HEK293 (cell line): ENCODE measurements around the gene STEAP3.

Experiments used
- CTCF ChIA-PET: fragments of 350-600 bp; formaldehyde crosslinking; extraction: SDS; loops from one replicate; lab custom pipeline; 2021; ENCODE audit warnings: antibody characterized with exemption; lab: Yijun Ruan, JAX
- POLR2A ChIA-PET: fragments of 300-600 bp; formaldehyde crosslinking; extraction: SDS; loops from one replicate; lab custom pipeline; 2020; ENCODE audit warnings: antibody characterized with exemption, inconsistent platforms; lab: Yijun Ruan, JAX
- H3K27ac ChIP-seq: fragments of 200-500 bp; sonication (Bioruptor generic); 2 replicates; pipeline ENCODE4 v1.5.1; 2014; ENCODE audit warnings: low read depth, low read length, control low read depth, inconsistent platforms; ENCODE audit errors: extremely low read depth
- H3K36me3 ChIP-seq, 2 experiments: fragments of 200-500 bp in 1 of 2; sonication (Bioruptor generic) in 1 of 2; 1 replicate in 1 of 2; 2 replicates in 1 of 2; pipeline ENCODE4 v1.5.1; 2014 to 2017; ENCODE audit warnings: inconsistent platforms in 2 of 2, low read length in 2 of 2; ENCODE audit not compliant: control insufficient read depth in 2 of 2, insufficient read depth in 1 of 2
- H3K4me1 ChIP-seq: fragments of 200-500 bp; sonication (Bioruptor generic); 2 replicates; pipeline ENCODE4 v1.5.1; 2014; ENCODE audit warnings: mild to moderate bottlenecking, low read length, inconsistent platforms; ENCODE audit not compliant: control insufficient read depth, insufficient read depth
- H3K4me3 ChIP-seq: 2 replicates; pipeline ENCODE4 v1.5.1; 2011; ENCODE audit warnings: low read depth, mild to moderate bottlenecking, control low read depth, low read length, moderate library complexity
- H3K9me3 ChIP-seq: fragments of 200-500 bp; sonication (Bioruptor generic); 2 replicates; pipeline ENCODE4 v1.5.1; 2014; ENCODE audit warnings: low read depth, low read length, inconsistent platforms; ENCODE audit not compliant: control insufficient read depth, insufficient read depth
- IKZF3 ChIP-seq: fragments of 450-650 bp; IDR thresholded peaks from 2 replicates; pipeline ENCODE4 v1.5.0; 2018; ENCODE audit warnings: missing biosample characterization, mild to moderate bottlenecking, missing genetic modification characterization, moderate library complexity
- PRDM1 ChIP-seq: fragments of 450-650 bp; formaldehyde crosslinking; IDR thresholded peaks from 2 replicates; pipeline ENCODE4; 2016; ENCODE audit warnings: missing biosample characterization, missing genetic modification characterization
- SCRT1 ChIP-seq: fragments of 450-650 bp; formaldehyde crosslinking; IDR thresholded peaks from 2 replicates; pipeline ENCODE4 v1.5.1; 2016; ENCODE audit warnings: missing biosample characterization, missing genetic modification characterization, borderline replicate concordance
- ZNF121 ChIP-seq: fragments of 450-650 bp; formaldehyde crosslinking; IDR thresholded peaks from 2 replicates; pipeline ENCODE4 v1.5.1; 2016; ENCODE audit warnings: missing biosample characterization, missing genetic modification characterization
- ZNF19 ChIP-seq: fragments of 450-650 bp; formaldehyde crosslinking; IDR thresholded peaks from 2 replicates; pipeline ENCODE4; 2016; ENCODE audit warnings: missing biosample characterization, missing genetic modification characterization, low read depth
- ZNF311 ChIP-seq: fragments of 450-650 bp; formaldehyde crosslinking; IDR thresholded peaks from 2 replicates; pipeline ENCODE4 v1.5.1; 2017; ENCODE audit warnings: missing biosample characterization, missing genetic modification characterization, borderline replicate concordance
- ZNF404 ChIP-seq: fragments of 450-650 bp; formaldehyde crosslinking; IDR thresholded peaks from 2 replicates; pipeline ENCODE4 v1.5.1; 2017; ENCODE audit warnings: missing biosample characterization, missing genetic modification characterization
- ZNF48 ChIP-seq: fragments of 450-650 bp; formaldehyde crosslinking; IDR thresholded peaks from 2 replicates; pipeline ENCODE4 v1.5.1; 2016; ENCODE audit warnings: missing biosample characterization, missing genetic modification characterization
- ZNF521 ChIP-seq: fragments of 450-650 bp; formaldehyde crosslinking; IDR thresholded peaks from 2 replicates; pipeline ENCODE4 v1.5.1; 2017; ENCODE audit warnings: missing biosample characterization, mild to moderate bottlenecking, missing genetic modification characterization
- ZNF555 ChIP-seq: fragments of 450-650 bp; formaldehyde crosslinking; conservative IDR thresholded peaks from 2 replicates; pipeline ENCODE4 v1.5.1; 2017; ENCODE audit warnings: missing biosample characterization, mild to moderate bottlenecking, missing genetic modification characterization, inconsistent platforms
- ZNF701 ChIP-seq: fragments of 450-650 bp; formaldehyde crosslinking; IDR thresholded peaks from 2 replicates; pipeline ENCODE4 v1.5.1; 2016; ENCODE audit warnings: missing biosample characterization, missing genetic modification characterization
- ZNF792 ChIP-seq: fragments of 450-650 bp; formaldehyde crosslinking; IDR thresholded peaks from 2 replicates; pipeline ENCODE4 v1.5.1; 2016; ENCODE audit warnings: missing biosample characterization, missing genetic modification characterization
- ZXDB ChIP-seq: fragments of 450-650 bp; formaldehyde crosslinking; IDR thresholded peaks from 2 replicates; pipeline ENCODE4 v1.5.1; 2016; ENCODE audit warnings: missing biosample characterization, missing genetic modification characterization
- TF ChIP-seq, protein P1 (sequence below): fragments of 450-650 bp; formaldehyde crosslinking; IDR thresholded peaks from 2 replicates; pipeline ENCODE4 v1.5.1; 2016; ENCODE audit warnings: missing biosample characterization, missing genetic modification characterization
- TF ChIP-seq, protein P2 (sequence below): fragments of 450-650 bp; formaldehyde crosslinking; IDR thresholded peaks from 2 replicates; pipeline ENCODE4 v1.5.1; 2016; ENCODE audit warnings: missing biosample characterization, missing genetic modification characterization
- TF ChIP-seq, protein P3 (sequence below): fragments of 450-650 bp; formaldehyde crosslinking; IDR thresholded peaks from 2 replicates; pipeline ENCODE4 v1.5.1; 2016; ENCODE audit warnings: missing biosample characterization, missing genetic modification characterization
- TF ChIP-seq, protein P4 (sequence below): fragments of 450-650 bp; formaldehyde crosslinking; IDR thresholded peaks from 2 replicates; pipeline ENCODE4 v1.5.1; 2016; ENCODE audit warnings: missing biosample characterization, missing genetic modification characterization, low read depth
- TF ChIP-seq, protein P5 (sequence below): fragments of 450-650 bp; formaldehyde crosslinking; IDR thresholded peaks from 2 replicates; pipeline ENCODE4 v1.5.1; 2016; ENCODE audit warnings: missing biosample characterization, missing genetic modification characterization

Gene STEAP3

DNA sequence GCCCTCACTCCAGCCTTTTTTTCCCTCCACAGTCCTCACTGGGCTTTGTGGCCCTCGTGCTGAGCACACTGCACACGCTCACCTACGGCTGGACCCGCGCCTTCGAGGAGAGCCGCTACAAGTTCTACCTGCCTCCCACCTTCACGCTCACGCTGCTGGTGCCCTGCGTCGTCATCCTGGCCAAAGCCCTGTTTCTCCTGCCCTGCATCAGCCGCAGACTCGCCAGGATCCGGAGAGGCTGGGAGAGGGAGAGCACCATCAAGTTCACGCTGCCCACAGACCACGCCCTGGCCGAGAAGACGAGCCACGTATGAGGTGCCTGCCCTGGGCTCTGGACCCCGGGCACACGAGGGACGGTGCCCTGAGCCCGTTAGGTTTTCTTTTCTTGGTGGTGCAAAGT lies 39.4 kb downstream of the STEAP3 start:
- ChIA-PET POLR2A (no interaction called here), CTCF (interaction anchor here (4.4 kb wide), 1 partner anchor 45 kb away, joined by 53 read pairs; no protein-coding TSS in a partner anchor)
- no peak for TF ChIP-seq SCRT1 (tag by site-specific recombination)
- TF ChIP-seq ZNF48 (tag by site-specific recombination), result no peak
- TF ChIP-seq ZNF121, result no peak
- TF ChIP-seq, protein P1, sequence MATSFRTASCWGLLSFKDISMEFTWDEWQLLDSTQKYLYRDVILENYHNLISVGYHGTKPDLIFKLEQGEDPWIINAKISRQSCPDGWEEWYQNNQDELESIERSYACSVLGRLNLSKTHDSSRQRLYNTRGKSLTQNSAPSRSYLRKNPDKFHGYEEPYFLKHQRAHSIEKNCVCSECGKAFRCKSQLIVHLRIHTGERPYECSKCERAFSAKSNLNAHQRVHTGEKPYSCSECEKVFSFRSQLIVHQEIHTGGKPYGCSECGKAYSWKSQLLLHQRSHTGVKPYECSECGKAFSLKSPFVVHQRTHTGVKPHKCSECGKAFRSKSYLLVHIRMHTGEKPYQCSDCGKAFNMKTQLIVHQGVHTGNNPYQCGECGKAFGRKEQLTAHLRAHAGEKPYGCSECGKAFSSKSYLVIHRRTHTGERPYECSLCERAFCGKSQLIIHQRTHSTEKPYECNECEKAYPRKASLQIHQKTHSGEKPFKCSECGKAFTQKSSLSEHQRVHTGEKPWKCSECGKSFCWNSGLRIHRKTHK, result no peak
- TF ChIP-seq IKZF3, result no peak
- TF ChIP-seq, protein P2, sequence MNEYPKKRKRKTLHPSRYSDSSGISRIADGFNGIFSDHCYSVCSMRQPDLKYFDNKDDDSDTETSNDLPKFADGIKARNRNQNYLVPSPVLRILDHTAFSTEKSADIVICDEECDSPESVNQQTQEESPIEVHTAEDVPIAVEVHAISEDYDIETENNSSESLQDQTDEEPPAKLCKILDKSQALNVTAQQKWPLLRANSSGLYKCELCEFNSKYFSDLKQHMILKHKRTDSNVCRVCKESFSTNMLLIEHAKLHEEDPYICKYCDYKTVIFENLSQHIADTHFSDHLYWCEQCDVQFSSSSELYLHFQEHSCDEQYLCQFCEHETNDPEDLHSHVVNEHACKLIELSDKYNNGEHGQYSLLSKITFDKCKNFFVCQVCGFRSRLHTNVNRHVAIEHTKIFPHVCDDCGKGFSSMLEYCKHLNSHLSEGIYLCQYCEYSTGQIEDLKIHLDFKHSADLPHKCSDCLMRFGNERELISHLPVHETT (tag by site-specific recombination), result no peak
- TF ChIP-seq ZNF555 (tag by site-specific recombination), result no peak
- TF ChIP-seq ZNF311, result no peak
- TF ChIP-seq ZNF521, result no peak
- TF ChIP-seq ZNF19 (tag by site-specific recombination), result no peak
- no peak for TF ChIP-seq PRDM1 (tag by site-specific recombination)
- TF ChIP-seq ZNF701 (tag by site-specific recombination), result no peak
- TF ChIP-seq, protein P3, sequence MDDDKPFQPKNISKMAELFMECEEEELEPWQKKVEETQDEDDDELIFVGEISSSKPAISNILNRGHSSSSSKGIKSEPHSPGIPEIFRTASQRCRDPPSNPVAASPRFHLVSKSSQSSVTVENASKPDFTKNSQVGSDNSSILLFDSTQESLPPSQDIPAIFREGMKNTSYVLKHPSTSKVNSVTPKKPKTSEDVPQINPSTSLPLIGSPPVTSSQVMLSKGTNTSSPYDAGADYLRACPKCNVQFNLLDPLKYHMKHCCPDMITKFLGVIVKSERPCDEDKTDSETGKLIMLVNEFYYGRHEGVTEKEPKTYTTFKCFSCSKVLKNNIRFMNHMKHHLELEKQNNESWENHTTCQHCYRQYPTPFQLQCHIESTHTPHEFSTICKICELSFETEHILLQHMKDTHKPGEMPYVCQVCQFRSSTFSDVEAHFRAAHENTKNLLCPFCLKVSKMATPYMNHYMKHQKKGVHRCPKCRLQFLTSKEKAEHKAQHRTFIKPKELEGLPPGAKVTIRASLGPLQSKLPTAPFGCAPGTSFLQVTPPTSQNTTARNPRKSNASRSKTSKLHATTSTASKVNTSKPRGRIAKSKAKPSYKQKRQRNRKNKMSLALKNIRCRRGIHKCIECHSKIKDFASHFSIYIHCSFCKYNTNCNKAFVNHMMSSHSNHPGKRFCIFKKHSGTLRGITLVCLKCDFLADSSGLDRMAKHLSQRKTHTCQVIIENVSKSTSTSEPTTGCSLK (tag by site-specific recombination), result no peak
- TF ChIP-seq, protein P4, sequence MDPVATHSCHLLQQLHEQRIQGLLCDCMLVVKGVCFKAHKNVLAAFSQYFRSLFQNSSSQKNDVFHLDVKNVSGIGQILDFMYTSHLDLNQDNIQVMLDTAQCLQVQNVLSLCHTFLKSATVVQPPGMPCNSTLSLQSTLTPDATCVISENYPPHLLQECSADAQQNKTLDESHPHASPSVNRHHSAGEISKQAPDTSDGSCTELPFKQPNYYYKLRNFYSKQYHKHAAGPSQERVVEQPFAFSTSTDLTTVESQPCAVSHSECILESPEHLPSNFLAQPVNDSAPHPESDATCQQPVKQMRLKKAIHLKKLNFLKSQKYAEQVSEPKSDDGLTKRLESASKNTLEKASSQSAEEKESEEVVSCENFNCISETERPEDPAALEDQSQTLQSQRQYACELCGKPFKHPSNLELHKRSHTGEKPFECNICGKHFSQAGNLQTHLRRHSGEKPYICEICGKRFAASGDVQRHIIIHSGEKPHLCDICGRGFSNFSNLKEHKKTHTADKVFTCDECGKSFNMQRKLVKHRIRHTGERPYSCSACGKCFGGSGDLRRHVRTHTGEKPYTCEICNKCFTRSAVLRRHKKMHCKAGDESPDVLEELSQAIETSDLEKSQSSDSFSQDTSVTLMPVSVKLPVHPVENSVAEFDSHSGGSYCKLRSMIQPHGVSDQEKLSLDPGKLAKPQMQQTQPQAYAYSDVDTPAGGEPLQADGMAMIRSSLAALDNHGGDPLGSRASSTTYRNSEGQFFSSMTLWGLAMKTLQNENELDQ, result no peak
- TF ChIP-seq, protein P5, sequence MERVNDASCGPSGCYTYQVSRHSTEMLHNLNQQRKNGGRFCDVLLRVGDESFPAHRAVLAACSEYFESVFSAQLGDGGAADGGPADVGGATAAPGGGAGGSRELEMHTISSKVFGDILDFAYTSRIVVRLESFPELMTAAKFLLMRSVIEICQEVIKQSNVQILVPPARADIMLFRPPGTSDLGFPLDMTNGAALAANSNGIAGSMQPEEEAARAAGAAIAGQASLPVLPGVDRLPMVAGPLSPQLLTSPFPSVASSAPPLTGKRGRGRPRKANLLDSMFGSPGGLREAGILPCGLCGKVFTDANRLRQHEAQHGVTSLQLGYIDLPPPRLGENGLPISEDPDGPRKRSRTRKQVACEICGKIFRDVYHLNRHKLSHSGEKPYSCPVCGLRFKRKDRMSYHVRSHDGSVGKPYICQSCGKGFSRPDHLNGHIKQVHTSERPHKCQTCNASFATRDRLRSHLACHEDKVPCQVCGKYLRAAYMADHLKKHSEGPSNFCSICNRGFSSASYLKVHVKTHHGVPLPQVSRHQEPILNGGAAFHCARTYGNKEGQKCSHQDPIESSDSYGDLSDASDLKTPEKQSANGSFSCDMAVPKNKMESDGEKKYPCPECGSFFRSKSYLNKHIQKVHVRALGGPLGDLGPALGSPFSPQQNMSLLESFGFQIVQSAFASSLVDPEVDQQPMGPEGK (tag by site-specific recombination), result no peak
- no peak for TF ChIP-seq ZXDB (tag by site-specific recombination)
- TF ChIP-seq ZNF792, result no peak
- TF ChIP-seq ZNF404 (tag by site-specific recombination), result no peak
- TF ChIP-seq, all 188 proteins: peak for 0
- H3K27ac ChIP-seq, result no peak overlapping the region
- no peaks in the 10 kb centered on the region for H3K4me1 ChIP-seq
- no peak overlapping the region for H3K4me3 ChIP-seq
- H3K36me3 ChIP-seq, result peaks cover 0 to 9% of the 10 kb centered on the region in 2 experiments; a peak in 1 of 3 replicates
- H3K9me3 ChIP-seq, result no peaks in the 10 kb centered on the region
